HG02885 (cell line): Measurements from ENCODE around the gene MLXIP.
"Not testable (repeated sequence)": the region's sequence is repeated elsewhere in the genome, so short reads cannot be mapped to it uniquely, and the experiment has no call there.

Experiments used
- ATAC-seq: cut with Tn5 transposase; IDR thresholded peaks from one replicate; pipeline ENCODE4 v1.9.1; 2021; ENCODE audit warnings: mild to moderate bottlenecking; ENCODE audit not compliant: unreplicated experiment, poor library complexity

MLXIP gene

GRCh38 chr12:122172262-122172939 lies 93.8 kb downstream of the MLXIP start:
- ATAC-seq = no peak

DNA sequence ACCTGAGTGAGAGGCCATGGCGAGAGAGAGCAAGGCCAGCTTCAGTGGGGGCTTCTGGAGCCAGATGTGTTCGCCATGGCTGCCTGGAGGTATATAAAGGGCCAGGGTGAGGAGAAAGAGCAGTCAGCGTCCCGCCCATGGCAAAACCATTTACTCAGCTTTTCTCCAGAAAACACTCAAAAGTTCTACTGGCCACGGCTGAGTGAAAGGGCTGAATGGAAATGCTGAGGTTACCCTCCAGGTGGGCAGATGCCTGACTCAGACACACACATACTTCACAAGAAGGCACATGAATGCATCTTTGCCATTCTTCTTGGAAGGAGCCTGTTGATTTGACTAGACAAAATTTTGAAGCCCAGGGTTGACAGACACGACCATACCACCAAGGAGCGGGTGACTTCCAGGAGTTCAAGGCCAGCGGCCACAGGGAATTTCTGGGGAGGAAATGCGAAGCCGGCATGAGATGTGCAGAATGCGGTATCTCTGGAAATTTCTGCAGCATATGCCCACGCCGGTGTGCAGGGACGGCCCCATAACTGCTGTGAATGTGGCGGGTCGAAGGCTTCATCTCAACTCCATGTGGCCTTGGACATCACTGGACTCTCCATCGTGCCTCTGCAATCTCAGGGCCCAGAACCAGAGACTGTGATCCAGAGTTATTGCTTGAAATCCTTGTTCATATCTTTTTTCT lies 95.7 kb downstream of the MLXIP start, which contains the start of gene IL31:
TSS of gene IL31 (minus strand) at position 67 of the 691 bp plus-strand sequence. CDS start at position 18, 49 bp downstream.
- no peak for ATAC-seq

- not testable (repeated sequence) for ATAC-seq
Measured at GRCh38 chr12:122176473-122176872, 97.9 kb downstream of the MLXIP start.

DNA sequence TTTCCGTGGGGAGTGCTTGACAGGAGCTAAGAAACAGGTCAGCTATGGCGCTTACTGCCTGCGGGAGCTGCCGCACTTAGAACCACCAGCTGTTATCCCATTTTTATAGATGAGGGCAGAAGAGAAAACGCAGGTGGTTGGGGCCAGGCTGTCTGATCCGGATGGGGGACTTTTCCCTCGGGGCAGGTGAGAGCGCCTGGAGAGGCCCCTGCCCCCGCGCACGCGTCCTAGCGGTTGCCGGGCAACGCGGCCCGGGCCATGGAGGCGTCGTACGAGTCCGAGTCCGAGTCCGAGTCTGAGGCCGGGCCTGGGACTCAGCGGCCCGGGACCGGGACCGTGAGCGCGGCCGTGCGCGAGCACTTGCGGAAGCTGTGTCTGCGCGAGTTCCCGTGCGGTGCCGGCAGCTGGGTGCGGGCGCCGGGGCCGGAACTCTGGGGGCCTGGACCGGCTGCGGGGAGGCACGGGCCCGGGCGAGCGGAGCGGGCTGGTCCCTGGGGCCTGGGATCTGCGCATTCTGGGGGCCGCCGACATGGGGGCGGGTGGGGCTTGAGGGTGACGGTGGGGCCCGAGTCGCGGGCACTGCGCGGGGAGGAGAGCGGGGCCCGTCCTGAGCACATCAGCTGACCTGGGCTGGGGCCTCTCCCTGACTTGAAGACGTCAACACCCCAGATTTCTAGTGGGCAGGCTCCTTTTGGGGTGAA lies 104.5 kb downstream of the MLXIP start, which contains the start of gene LRRC43:
TSS of gene LRRC43 (plus strand) at position 237 of the 701 bp plus-strand sequence. CDS start at position 259, 22 bp downstream.
- ATAC-seq = no peak

DNA sequence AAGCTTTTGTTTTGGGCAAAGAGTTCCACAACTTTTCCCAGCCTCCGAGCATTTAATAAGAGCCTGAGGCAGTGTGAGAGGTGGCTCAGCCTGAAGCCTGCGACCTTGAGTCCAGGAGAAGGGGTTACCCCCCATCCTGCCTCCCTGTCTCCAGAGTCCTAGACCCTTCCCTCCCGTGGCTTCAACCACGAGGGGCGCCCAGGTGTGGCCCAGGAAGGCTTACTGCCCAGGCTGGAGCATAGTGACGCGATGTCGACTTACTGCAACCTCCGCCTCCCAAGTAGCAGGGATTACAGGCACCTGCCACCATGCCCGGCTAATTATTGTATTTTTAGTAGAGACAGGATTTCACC lies 105.0 kb downstream of the MLXIP start:
- ATAC-seq = no peak

- no peak for ATAC-seq
Measured at GRCh38 chr12:122184517-122184916, 106.0 kb downstream of the MLXIP start.

- ATAC-seq = no peak
Measured at GRCh38 chr12:122185079-122185478, 106.5 kb downstream of the MLXIP start.

- ATAC-seq = no peak
Measured at GRCh38 chr12:122185494-122186082, 107.0 kb downstream of the MLXIP start.

DNA sequence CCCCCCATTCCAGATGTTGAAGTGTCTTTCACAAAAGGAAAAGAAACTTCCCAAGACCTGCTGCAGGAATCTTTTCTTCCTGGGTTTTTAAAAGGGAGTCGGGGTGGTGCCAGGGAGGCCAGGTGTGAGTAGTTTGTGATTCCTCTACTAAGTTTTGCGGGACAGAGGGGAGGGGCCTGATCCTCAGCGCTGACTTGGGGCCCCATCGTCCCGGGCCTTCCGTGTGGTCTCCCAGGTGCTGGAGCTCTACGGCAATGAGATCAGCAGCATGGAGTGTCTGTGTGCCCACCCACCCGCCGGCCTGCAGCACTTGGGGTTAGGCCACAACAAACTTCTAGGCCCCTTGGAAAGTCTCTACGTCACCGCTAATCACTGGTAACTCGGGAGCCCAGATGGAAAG lies 108.9 kb downstream of the MLXIP start:
- no peak for ATAC-seq

GRCh38 chr12:122189626-122190475 lies 111.3 kb downstream of the MLXIP start:
- no peak for ATAC-seq

- ATAC-seq = no peak
Measured at GRCh38 chr12:122190842-122191668, 112.5 kb downstream of the MLXIP start.

DNA sequence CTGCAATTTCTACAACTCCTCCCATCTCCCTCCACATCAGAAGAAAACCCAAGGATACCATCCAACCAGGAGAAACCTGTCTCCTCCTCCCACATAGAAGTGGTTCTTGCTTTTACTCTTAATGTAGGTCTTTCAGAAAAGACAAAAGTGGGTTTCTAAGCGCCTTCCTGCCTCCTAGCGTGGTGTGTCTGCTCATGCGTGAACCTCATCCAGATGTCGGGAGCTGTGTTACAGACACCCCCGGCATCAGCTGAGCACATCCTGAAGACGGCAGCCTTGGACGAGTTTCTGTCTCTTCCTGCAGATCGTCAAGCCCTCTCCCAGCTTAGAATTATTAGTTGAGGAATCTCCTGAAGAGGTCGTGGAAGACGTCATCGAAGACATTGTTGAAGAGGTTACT lies 113.9 kb downstream of the MLXIP start:
- ATAC-seq = no peak

- no peak for ATAC-seq
Measured at GRCh38 chr12:122194804-122195203, 116.2 kb downstream of the MLXIP start.

DNA sequence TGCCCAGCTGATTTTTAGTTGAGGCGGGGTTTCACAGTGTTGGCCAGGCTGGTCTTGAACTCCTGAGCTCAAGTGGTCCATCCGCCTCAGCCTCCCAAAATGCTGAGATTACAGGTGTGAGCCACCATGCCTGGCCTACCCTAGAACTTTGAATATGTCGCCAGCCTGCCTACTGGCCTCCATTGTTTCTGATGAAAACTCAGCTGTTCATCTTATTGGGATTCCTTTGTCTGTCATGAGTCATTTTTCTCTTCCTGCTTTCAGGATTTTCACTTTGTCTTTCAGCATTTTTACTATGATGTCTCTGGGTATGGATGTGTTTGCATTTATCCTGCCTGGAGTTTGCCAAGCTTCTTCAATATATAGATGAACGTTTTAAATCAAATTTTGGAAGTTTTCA lies 116.8 kb downstream of the MLXIP start:
- ATAC-seq = no peak
